Gastrocnemius medialis (tissue), 4 donors: Measurements from ENCODE around the gene NR5A1. TPM values are rescaled to one million over a fixed set of nuclear protein-coding genes. Genes with fewer than 3 reads are reported as not detected.

Experiments used
- ATAC-seq, 2 donors: fragments of 150-250 bp; one replicate each; pipeline ENCODE4 v1.9.1; 2016
- DNase-seq, 2 donors: peaks; one replicate each; pipeline ENCODE4 v3.0.0-alpha.2; 2019
- H3K27ac ChIP-seq, 4 donors: fragments of 200-600 bp; sonication (generic); 1 replicate in 1 of 4; 2 replicates in 3 of 4; pipeline ENCODE4 v1.5.1; 2016 to 2018; ENCODE audit warnings: mild to moderate bottlenecking in 2 of 4, moderate library complexity in 1 of 4
- H3K27me3 ChIP-seq, 3 donors: fragments of 200-600 bp; sonication (generic) in 2 of 3; 1 replicate in 1 of 3; 2 replicates in 2 of 3; pipeline versions ENCODE4 v1.5.1 to v1.6.0; 2016 to 2019; ENCODE audit warnings: mild to moderate bottlenecking in 1 of 3, moderate library complexity in 1 of 3
- H3K36me3 ChIP-seq, 2 donors: fragments of 200-600 bp; sonication (generic) in 1 of 2; one replicate each; pipeline ENCODE4 v1.5.1; 2017 to 2018
- H3K4me1 ChIP-seq, 2 donors: fragments of 200-600 bp; sonication (generic) in 1 of 2; one replicate each; pipeline ENCODE4 v1.5.1; 2016 to 2017; ENCODE audit warnings: mild to moderate bottlenecking in 2 of 2
- H3K4me3 ChIP-seq, 4 donors: fragments of 200-600 bp; sonication (generic) in 3 of 4; 1 replicate in 1 of 4; 2 replicates in 3 of 4; pipeline ENCODE4 v1.5.1; 2016 to 2019; ENCODE audit warnings: mild to moderate bottlenecking in 2 of 4
- H3K9me3 ChIP-seq, 3 donors: fragments of 200-600 bp; sonication (generic) in 2 of 3; 1 replicate in 1 of 3; 2 replicates in 2 of 3; pipeline ENCODE4 v1.5.1; 2016 to 2019
- CTCF ChIP-seq, 5 experiments: fragments of 450-650 bp in 3 of 5; fragments of 200-600 bp in 2 of 5; sonication (generic) in 2 of 5; IDR thresholded peaks in 4 of 5; conservative IDR thresholded peaks in 1 of 5; 1 replicate in 4 of 5; 2 replicates in 1 of 5; pipeline ENCODE4 v1.5.1; 2016 to 2019; ENCODE audit warnings: antibody characterized with exemption in 5 of 5, mild to moderate bottlenecking in 3 of 5, moderate library complexity in 3 of 5
- POLR2A ChIP-seq, 2 donors: fragments of 450-650 bp; IDR thresholded peaks; one replicate each; pipeline ENCODE4 v1.6.1; 2017; ENCODE audit warnings: antibody characterized with exemption in 2 of 2, mild to moderate bottlenecking in 2 of 2, moderate library complexity in 2 of 2
- in situ Hi-C, 4 donors: fragments of 200-750 bp; cut with MboI; loops; one replicate each; pipeline versions ENCODE4 v1.15.0 to v1.8.0; 2017; ENCODE audit warnings: low sequenced_read_pairs in 4 of 4
- intact Hi-C: fragments of 100-400 bp; cut with DNase I; formaldehyde crosslinking; loops from one replicate; pipeline ENCODE4 v1.15.1; 2023; ENCODE audit warnings: low total_unique reads
- total RNA-seq, 4 donors: library from RNA; depleted of rRNA; stranded (reverse); fragments of >200 nt; gene quantifications; one replicate each; pipeline versions ENCODE4 v1.1.0 to v1.2.3, GENCODE V29; 2016

NR5A1 gene
- total RNA-seq, 4 donors from 2014 or later, result not detected

GRCh38 chr9:124456341-124457078 is 50.7 kb downstream of the NR5A1 start:
- no peak overlapping the region for H3K27ac ChIP-seq
- H3K4me3 ChIP-seq, result no peak overlapping the region
- peaks cover 0 to 4% of the 10 kb centered on the region in 2 donors for H3K4me1 ChIP-seq
- TF ChIP-seq POLR2A (IDR thresholded peaks at IDR 0.05) (no peak), CTCF (IDR thresholded peaks at IDR 0.05 in 4 of 5, conservative IDR thresholded peaks at IDR 0.05 in 1 of 5) (no peak)
- in situ Hi-C loops (no loop called here), intact Hi-C loops (no loop called here)
- DNase-seq, result no peak
- H3K27me3 ChIP-seq, result peaks cover 15 to 29% (median 23%) of the 10 kb centered on the region in 3 donors
- H3K9me3 ChIP-seq, result no peaks in the 10 kb centered on the region
- ATAC-seq, result no peak
- no peaks in the 10 kb centered on the region for H3K36me3 ChIP-seq

GRCh38 chr9:124455820-124456219 is 51.4 kb downstream of the NR5A1 start:
- peaks cover 0 to 4% of the 10 kb centered on the region in 2 donors for H3K4me1 ChIP-seq
- H3K36me3 ChIP-seq, result no peaks in the 10 kb centered on the region
- no peak overlapping the region for H3K27ac ChIP-seq
- ATAC-seq (no peak), DNase-seq (no peak)
- in situ Hi-C loops (no loop called here), intact Hi-C loops (no loop called here)
- no peak for TF ChIP-seq POLR2A (IDR thresholded peaks at IDR 0.05)
- no peak for TF ChIP-seq CTCF (IDR thresholded peaks at IDR 0.05 in 4 of 5, conservative IDR thresholded peaks at IDR 0.05 in 1 of 5)
- no peak overlapping the region for H3K4me3 ChIP-seq
- peaks cover 22 to 35% (median 30%) of the 10 kb centered on the region in 3 donors for H3K27me3 ChIP-seq
- H3K9me3 ChIP-seq, result no peaks in the 10 kb centered on the region

- TF ChIP-seq POLR2A (IDR thresholded peaks at IDR 0.05), result no peak
- TF ChIP-seq CTCF (IDR thresholded peaks at IDR 0.05 in 4 of 5, conservative IDR thresholded peaks at IDR 0.05 in 1 of 5), result no peak
- ATAC-seq (no peak), DNase-seq (no peak)
- Histone ChIP-seq H3K27ac (no peak overlapping the region), H3K4me1 (peaks cover 0 to 4% of the 10 kb centered on the region in 2 donors), H3K9me3 (no peaks in the 10 kb centered on the region), H3K4me3 (no peak overlapping the region), H3K27me3 (peaks cover 29 to 45% (median 39%) of the 10 kb centered on the region in 3 donors), H3K36me3 (no peaks in the 10 kb centered on the region)
- intact Hi-C loops (no loop called here), in situ Hi-C loops (no loop called here)
These were observed 52.3 kb downstream of the NR5A1 start for GRCh38 chr9:124454791-124455443.

GRCh38 chr9:124454296-124454695 is 52.9 kb downstream of the NR5A1 start:
- H3K36me3 ChIP-seq, result no peaks in the 10 kb centered on the region
- H3K9me3 ChIP-seq, result no peaks in the 10 kb centered on the region
- peaks cover 0 to 4% of the 10 kb centered on the region in 2 donors for H3K4me1 ChIP-seq
- no peak overlapping the region for H3K27ac ChIP-seq
- in situ Hi-C loops (no loop called here), intact Hi-C loops (no loop called here)
- DNase-seq, result no peak
- TF ChIP-seq CTCF (IDR thresholded peaks at IDR 0.05 in 4 of 5, conservative IDR thresholded peaks at IDR 0.05 in 1 of 5), result no peak
- TF ChIP-seq POLR2A (IDR thresholded peaks at IDR 0.05), result no peak
- no peak for ATAC-seq
- peaks cover 34 to 50% (median 44%) of the 10 kb centered on the region in 3 donors for H3K27me3 ChIP-seq
- H3K4me3 ChIP-seq, result no peak overlapping the region
